Left ventricle myocardium inferior (tissue), 1 donor: ENCODE results near the gene CYB561A3. TPM values are rescaled to one million over a fixed set of nuclear protein-coding genes. Genes with fewer than 3 reads are reported as not detected.
A peak's percentile ranks its signal among the peaks of the same experiment; 100 is the strongest.
"Not testable (repeated sequence)": the region's sequence is repeated elsewhere in the genome, so short reads cannot be mapped to it uniquely, and the experiment has no call there.

ENCODE experiments used
- DNase-seq: peaks from one replicate; pipeline ENCODE4 v3.0.0-alpha.2; 2020
- H3K27ac ChIP-seq: fragments of 200-600 bp; replicated peaks from 2 replicates; pipeline ENCODE4 v1.8.0; 2021
- H3K27me3 ChIP-seq: fragments of 200-600 bp; 2 replicates; pipeline ENCODE4 v1.8.0; 2021; ENCODE audit warnings: low read depth
- H3K36me3 ChIP-seq: fragments of 200-600 bp; 2 replicates; pipeline ENCODE4 v1.8.0; 2021
- H3K4me1 ChIP-seq: fragments of 200-600 bp; 2 replicates; pipeline ENCODE4 v1.8.0; 2021
- H3K4me3 ChIP-seq: fragments of 200-600 bp; 2 replicates; pipeline ENCODE4 v1.8.0; 2021; ENCODE audit warnings: mild to moderate bottlenecking, moderate library complexity
- H3K9me3 ChIP-seq: fragments of 200-600 bp; replicated peaks from 2 replicates; pipeline ENCODE4 v1.8.0; 2021
- intact Hi-C: fragments of 100-400 bp; cut with micrococcal nuclease; formaldehyde crosslinking; loops from one replicate; pipeline ENCODE4 v1.11.0; 2022
- total RNA-seq: library from RNA; stranded (reverse); fragmentation: NEBNext Ultra II Directional; extraction: Animal tissue kit (Norgen Biotek cat#: 25700); gene quantifications from one replicate; pipeline ENCODE4 v1.2.1, GENCODE V29; 2021
- TF ChIP-seq, protein P1 (sequence below): fragments of 200-600 bp; IDR thresholded peaks from 2 replicates; pipeline ENCODE4 v1.8.0; 2021; ENCODE audit warnings: antibody characterized with exemption, mild to moderate bottlenecking, borderline replicate concordance
- donor health status: DM: no; HTN: yes; CAD: no; lungs with severe emphysema.

Gene CYB561A3
- total RNA-seq, 1 donor from 2014 or later, result 10.5 TPM

DNA sequence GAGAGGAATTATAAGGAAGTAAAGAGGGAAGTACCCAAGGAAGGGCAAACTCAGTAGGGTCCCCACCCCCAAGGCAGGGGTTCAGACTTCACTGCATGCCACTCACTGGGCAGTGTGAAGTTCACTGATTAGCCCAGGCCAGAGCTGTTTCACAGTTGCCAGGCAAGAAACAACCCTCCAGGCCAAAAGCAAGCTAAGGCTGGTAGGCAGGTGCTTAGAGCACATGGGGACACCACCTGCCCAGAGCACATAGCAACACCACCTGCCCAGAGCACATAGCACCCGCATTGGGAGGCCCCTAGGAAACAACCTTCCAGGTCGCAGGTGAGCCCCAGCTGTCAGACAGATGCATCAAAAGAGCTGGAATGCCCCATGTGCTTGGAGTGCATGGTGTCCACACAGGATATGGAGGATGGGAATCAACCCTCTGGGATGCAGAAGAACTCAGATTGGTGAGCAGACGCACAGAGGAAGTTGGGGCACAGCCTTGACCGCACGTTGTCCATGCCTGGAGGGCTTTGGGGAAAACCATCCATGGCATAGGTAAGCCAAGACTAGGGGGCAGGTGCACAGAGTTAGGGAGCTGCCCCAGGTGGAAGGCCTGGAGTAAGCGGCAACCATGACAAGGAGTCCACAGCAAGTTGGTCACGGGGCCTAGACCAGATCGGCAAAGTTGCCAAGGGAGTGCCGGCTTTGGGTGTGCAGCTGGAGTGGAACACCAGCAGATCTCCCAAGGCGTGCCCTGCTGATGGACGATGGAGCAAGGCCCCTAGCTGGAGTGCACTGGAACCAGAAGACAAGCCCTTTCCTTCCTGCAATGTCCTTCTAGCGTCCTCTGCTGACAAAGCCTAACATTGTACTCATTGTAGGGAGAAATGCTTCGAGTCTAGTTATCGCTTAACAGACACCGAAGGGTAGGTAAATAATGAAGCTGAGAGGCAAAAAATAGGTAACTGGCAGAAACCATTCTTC, 22.9 kb upstream of the CYB561A3 start:
- intact Hi-C loops, result loop anchor here (5.0 kb wide), 1 partner anchor 47 kb away; no protein-coding TSS in a partner anchor
- H3K27ac ChIP-seq, result no peak overlapping the region
- TF ChIP-seq, protein P1, sequence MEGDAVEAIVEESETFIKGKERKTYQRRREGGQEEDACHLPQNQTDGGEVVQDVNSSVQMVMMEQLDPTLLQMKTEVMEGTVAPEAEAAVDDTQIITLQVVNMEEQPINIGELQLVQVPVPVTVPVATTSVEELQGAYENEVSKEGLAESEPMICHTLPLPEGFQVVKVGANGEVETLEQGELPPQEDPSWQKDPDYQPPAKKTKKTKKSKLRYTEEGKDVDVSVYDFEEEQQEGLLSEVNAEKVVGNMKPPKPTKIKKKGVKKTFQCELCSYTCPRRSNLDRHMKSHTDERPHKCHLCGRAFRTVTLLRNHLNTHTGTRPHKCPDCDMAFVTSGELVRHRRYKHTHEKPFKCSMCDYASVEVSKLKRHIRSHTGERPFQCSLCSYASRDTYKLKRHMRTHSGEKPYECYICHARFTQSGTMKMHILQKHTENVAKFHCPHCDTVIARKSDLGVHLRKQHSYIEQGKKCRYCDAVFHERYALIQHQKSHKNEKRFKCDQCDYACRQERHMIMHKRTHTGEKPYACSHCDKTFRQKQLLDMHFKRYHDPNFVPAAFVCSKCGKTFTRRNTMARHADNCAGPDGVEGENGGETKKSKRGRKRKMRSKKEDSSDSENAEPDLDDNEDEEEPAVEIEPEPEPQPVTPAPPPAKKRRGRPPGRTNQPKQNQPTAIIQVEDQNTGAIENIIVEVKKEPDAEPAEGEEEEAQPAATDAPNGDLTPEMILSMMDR, result no peak
- H3K9me3 ChIP-seq, result no peaks in the 10 kb centered on the region
- no peak for DNase-seq
- no peaks in the 10 kb centered on the region for H3K27me3 ChIP-seq
- peaks cover 3% of the 10 kb centered on the region for H3K4me1 ChIP-seq
- no peaks in the 10 kb centered on the region for H3K36me3 ChIP-seq
- no peak overlapping the region for H3K4me3 ChIP-seq

DNA sequence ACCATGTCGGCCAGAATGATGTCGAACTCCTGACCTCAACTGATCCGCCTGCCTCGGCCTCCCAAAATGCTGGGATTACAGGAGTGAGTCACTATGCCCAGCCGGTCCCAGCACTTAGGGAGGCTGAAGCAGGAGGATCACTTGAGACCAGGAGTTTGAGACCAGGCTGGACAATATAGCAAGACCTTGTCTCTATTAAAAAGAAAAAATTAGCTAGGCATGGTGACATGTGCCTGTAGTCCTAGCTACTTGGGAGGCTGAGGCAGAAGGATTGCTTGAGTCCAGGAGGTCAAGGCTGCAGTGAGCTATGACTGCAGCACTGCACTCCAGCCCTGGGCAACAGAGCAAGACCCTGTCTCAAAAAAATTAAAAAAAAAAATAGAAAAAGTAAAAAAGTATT, 22.2 kb upstream of the CYB561A3 start:
- intact Hi-C loops, result loop anchor here (5.0 kb wide), 1 partner anchor 47 kb away; no protein-coding TSS in a partner anchor
- H3K4me1 ChIP-seq, H3K36me3 ChIP-seq: not testable (repeated sequence)

DNA sequence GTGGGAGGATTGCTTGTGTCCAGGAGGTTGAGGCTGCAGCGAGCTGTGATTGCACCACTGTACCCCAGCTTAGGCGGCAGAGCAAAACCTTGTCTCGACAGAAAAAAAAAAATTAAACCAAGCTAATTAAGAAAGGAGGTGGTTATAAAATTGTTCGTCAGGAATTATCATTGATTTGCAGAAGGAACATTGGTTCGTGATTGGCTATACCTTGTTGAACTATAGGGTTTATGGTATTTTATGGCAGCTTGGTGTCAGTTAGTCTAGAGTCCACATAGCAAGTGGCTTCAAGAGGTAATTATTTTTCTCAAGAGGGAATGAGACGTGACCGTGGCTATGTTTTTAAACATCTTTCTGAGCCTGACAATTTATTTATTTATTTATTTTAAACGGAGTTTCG, 19.2 kb upstream of the CYB561A3 start:
- no peak overlapping the region for H3K4me3 ChIP-seq
- no peak overlapping the region for H3K27ac ChIP-seq
- TF ChIP-seq, protein P1, result no peak
- no peaks in the 10 kb centered on the region for H3K27me3 ChIP-seq
- intact Hi-C loops, result loop anchor here (5.0 kb wide), 1 partner anchor 44 kb away; no protein-coding TSS in a partner anchor
- DNase-seq, result no peak
- peaks cover 2% of the 10 kb centered on the region for H3K36me3 ChIP-seq
- H3K9me3 ChIP-seq, result no peaks in the 10 kb centered on the region
- peaks cover 3% of the 10 kb centered on the region for H3K4me1 ChIP-seq

More for the DNA sequence above, 22.2 kb upstream of the CYB561A3 start:
- H3K27me3 ChIP-seq, H3K9me3 ChIP-seq, H3K27ac ChIP-seq, DNase-seq, H3K4me3 ChIP-seq: not testable (repeated sequence)

DNA sequence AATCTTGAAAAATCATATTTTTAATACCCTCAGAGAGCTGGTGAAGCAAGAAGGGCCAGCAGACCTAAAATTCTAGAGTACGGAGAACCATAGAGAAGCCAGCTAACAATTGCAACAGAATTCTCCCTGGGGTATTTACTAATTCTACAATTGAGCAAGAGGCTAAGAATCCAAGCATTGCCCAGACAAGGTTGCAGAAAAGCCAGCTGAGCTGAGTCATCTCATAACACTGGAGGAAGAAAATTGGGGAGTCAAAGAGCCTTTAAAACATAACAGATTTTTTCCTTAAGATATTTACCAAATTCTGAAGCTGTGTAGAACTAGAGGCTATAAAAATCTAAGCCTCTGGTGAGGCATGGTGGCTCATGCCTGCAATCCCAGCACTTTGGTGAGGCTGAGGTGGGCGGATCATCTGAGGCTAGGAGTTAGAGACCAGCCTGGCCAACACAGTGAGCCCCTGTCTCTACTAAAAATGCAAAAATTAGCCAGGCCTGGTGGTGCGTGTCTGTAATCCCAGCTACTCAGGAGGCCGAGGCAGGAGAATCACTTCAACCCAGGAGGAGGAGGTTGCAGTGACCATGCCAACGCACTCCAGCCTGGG, 17.1 kb upstream of the CYB561A3 start:
- intact Hi-C loops, result no loop called here
- Histone ChIP-seq H3K4me1 (no peaks in the 10 kb centered on the region), H3K27me3 (no peaks in the 10 kb centered on the region), H3K27ac (peak overlapping the region; percentile 70), H3K9me3 (no peaks in the 10 kb centered on the region), H3K36me3 (peaks cover 9% of the 10 kb centered on the region), H3K4me3 (no peak overlapping the region)
- no peak for DNase-seq
- TF ChIP-seq, protein P1, result no peak

GRCh38 chr11:61377461-61378160, 15.9 kb upstream of the CYB561A3 start:
- H3K27ac ChIP-seq, result no peak overlapping the region
- no peaks in the 10 kb centered on the region for H3K9me3 ChIP-seq
- DNase-seq, result no peak
- intact Hi-C loops, result no loop called here
- H3K36me3 ChIP-seq, result peaks cover 9% of the 10 kb centered on the region
- TF ChIP-seq, protein P1, result no peak
- H3K27me3 ChIP-seq, result no peaks in the 10 kb centered on the region
- no peaks in the 10 kb centered on the region for H3K4me1 ChIP-seq
- no peak overlapping the region for H3K4me3 ChIP-seq
